ENCODE results near the gene MOB3B. TPM values are rescaled to one million over a fixed set of nuclear protein-coding genes. Genes with fewer than 3 reads are reported as not detected.

MOB3B gene
- total RNA-seq, 2 donors from 2014 or later: 3.1 to 17.8 TPM

DNA sequence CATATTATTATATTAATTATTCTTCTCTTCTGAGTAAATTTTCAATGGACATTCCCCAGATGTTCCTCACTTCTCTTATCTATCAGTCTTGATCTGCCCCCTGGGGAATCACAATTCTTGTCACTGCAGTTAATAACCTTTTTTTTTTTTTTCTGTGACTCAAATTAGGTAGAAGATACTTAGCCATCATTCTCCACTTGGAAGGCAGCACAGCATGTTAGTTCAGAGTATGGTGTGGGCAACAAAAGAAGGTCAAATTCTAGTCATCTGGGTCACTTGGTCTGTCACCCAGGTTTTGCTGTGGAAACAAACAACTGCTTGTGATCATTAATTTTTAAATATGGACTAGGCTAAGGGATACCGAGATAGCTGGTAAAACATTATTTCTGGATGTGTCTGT lies 8.1 kb upstream of the MOB3B start:
- no peak overlapping the region for H3K27ac ChIP-seq
- WGBS: 92% methylated on average over 1 of the region's 1 CpG
- intact Hi-C loops (cut with DNase I): no loop called here

DNA sequence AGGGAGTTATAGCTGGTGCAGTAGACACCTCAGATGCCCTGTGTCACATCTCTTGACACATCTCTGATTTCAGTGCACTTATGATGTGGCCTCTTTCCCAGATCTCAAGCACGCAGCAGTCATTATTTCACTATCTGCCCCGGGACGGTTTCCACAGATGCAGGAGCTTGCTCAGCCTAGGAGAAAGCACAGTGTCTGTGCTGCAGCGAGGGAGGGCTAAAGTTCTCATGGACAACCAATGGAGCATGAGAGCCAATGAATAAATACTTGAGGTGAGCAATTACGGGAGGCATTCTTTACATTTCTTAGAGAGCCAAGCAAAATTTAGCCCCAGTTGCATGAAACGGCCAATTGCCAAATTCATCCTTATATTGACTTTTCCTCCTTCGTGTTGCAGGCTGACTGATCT lies 7.4 kb upstream of the MOB3B start:
- Histone ChIP-seq H3K9me3 (no peaks in the 10 kb centered on the region), H3K4me1 (replicated peaks) (peaks cover 7% of the 10 kb centered on the region), H3K4me3 (no peak overlapping the region), H3K27ac (no peak overlapping the region), H3K36me3 (no peaks in the 10 kb centered on the region), H3K27me3 (replicated peaks; ENCODE audit: insufficient read depth) (no peaks in the 10 kb centered on the region)
- TF ChIP-seq POLR2A (IDR thresholded peaks at IDR 0.05) (no peak), POLR2AphosphoS5 (IDR thresholded peaks at IDR 0.05) (no peak)
- TF ChIP-seq, protein P1, sequence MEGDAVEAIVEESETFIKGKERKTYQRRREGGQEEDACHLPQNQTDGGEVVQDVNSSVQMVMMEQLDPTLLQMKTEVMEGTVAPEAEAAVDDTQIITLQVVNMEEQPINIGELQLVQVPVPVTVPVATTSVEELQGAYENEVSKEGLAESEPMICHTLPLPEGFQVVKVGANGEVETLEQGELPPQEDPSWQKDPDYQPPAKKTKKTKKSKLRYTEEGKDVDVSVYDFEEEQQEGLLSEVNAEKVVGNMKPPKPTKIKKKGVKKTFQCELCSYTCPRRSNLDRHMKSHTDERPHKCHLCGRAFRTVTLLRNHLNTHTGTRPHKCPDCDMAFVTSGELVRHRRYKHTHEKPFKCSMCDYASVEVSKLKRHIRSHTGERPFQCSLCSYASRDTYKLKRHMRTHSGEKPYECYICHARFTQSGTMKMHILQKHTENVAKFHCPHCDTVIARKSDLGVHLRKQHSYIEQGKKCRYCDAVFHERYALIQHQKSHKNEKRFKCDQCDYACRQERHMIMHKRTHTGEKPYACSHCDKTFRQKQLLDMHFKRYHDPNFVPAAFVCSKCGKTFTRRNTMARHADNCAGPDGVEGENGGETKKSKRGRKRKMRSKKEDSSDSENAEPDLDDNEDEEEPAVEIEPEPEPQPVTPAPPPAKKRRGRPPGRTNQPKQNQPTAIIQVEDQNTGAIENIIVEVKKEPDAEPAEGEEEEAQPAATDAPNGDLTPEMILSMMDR (IDR thresholded peaks at IDR 0.05): no peak
- intact Hi-C loops (cut with DNase I): no loop called here
- 66% methylated on average over 7 of the region's 7 CpGs for WGBS
- DNase-seq (ENCODE audit: low spot score): no peak

More for the DNA sequence above, 8.1 kb upstream of the MOB3B start:
- H3K9me3 ChIP-seq: no peaks in the 10 kb centered on the region
- peaks cover 7% of the 10 kb centered on the region for H3K4me1 ChIP-seq (replicated peaks)
- TF ChIP-seq, protein P1 (IDR thresholded peaks at IDR 0.05): no peak
- TF ChIP-seq POLR2A (IDR thresholded peaks at IDR 0.05): no peak
- no peak for TF ChIP-seq POLR2AphosphoS5 (IDR thresholded peaks at IDR 0.05)
- H3K4me3 ChIP-seq: no peak overlapping the region
- H3K27me3 ChIP-seq (replicated peaks; ENCODE audit: insufficient read depth): no peaks in the 10 kb centered on the region
- DNase-seq (ENCODE audit: low spot score): no peak
- H3K36me3 ChIP-seq: no peaks in the 10 kb centered on the region

DNA sequence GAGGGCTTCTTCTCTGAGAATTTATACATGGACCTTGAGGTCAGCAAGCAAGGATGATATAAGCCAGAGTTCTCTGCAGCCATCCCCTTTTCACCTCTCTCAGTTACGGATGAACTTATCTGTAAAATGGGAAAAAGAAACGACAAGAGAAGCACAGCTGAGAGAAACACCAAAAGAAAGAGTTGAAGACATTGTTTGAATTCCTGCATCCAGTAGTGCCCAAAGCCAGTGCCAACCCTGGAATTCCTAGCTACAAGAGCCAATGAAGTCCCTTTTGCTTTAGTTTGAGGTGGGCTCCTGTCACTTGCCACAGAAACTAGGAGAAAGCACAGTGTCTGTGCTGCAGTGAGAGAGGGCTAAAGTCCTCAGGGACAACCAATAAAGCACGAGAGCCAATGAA lies 6.6 kb upstream of the MOB3B start:
- no peaks in the 10 kb centered on the region for H3K9me3 ChIP-seq
- intact Hi-C loops (cut with DNase I): no loop called here
- H3K27me3 ChIP-seq (replicated peaks; ENCODE audit: insufficient read depth): no peaks in the 10 kb centered on the region
- peaks cover 7% of the 10 kb centered on the region for H3K4me1 ChIP-seq (replicated peaks)
- DNase-seq (ENCODE audit: low spot score): no peak
- no peak overlapping the region for H3K4me3 ChIP-seq
- WGBS: 81% methylated on average over 3 of the region's 3 CpGs
- H3K36me3 ChIP-seq: no peaks in the 10 kb centered on the region
- TF ChIP-seq, protein P1 (IDR thresholded peaks at IDR 0.05): no peak
- TF ChIP-seq POLR2A (IDR thresholded peaks at IDR 0.05): no peak
- TF ChIP-seq POLR2AphosphoS5 (IDR thresholded peaks at IDR 0.05): no peak
- no peak overlapping the region for H3K27ac ChIP-seq

DNA sequence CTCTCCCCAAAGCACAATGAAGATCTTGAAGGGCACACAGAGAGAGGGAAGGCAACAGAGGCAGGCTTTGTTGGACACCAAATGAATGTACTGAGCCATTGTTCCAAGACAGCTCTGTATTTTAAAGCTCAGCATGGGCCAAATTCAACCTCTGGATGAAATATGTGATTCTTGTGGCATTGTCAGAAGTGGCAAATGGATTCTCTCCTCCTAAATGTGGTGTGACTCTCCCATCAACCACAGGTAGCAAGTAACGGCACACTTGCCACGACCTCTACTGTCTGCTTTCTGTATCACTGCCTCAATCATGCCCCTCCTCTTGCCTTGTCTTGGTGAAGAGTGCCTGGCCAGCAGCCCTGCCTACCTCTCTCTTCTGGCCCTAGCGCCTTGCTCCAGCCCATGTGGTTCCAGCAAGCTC lies 6.1 kb upstream of the MOB3B start:
- H3K9me3 ChIP-seq: no peaks in the 10 kb centered on the region
- intact Hi-C loops (cut with DNase I): no loop called here
- H3K27ac ChIP-seq: no peak overlapping the region
- TF ChIP-seq, protein P1 (IDR thresholded peaks at IDR 0.05): no peak
- no peak for TF ChIP-seq POLR2A (IDR thresholded peaks at IDR 0.05)
- TF ChIP-seq POLR2AphosphoS5 (IDR thresholded peaks at IDR 0.05): no peak
- 81% methylated on average over 3 of the region's 3 CpGs for WGBS
- no peak overlapping the region for H3K4me3 ChIP-seq
- DNase-seq (ENCODE audit: low spot score): no peak
- no peaks in the 10 kb centered on the region for H3K36me3 ChIP-seq
- H3K27me3 ChIP-seq (replicated peaks; ENCODE audit: insufficient read depth): no peaks in the 10 kb centered on the region
- H3K4me1 ChIP-seq (replicated peaks): peaks cover 7% of the 10 kb centered on the region

DNA sequence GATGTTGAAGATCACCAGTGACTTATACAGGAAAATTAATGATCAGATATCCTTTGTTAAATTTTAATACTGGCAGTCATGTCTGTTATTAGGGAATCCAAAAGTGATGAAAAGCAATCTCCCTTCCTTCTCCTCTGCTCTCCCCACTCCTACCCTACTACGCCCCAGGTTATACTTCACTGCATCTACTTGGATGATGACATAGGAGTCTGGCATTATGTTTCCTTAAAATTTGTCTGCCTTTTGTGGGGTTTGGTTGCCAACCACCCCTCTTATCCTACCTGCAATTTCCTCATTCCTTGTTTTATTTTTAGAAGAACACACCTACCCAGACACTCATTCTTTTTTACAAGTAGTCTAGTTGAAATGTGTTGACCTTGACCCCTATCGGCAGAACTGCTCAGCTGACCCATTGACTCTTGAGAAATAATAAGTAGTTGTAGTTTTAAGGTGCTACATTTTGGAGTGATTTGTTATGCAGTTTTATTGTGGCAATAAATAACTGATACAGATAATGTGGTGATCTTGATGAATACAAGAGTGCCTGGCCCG lies 5.1 kb upstream of the MOB3B start:
- H3K27me3 ChIP-seq (replicated peaks; ENCODE audit: insufficient read depth): no peaks in the 10 kb centered on the region
- no peak for TF ChIP-seq POLR2A (IDR thresholded peaks at IDR 0.05)
- TF ChIP-seq POLR2AphosphoS5 (IDR thresholded peaks at IDR 0.05): no peak
- TF ChIP-seq, protein P1 (IDR thresholded peaks at IDR 0.05): no peak
- H3K9me3 ChIP-seq: no peaks in the 10 kb centered on the region
- H3K36me3 ChIP-seq: no peaks in the 10 kb centered on the region
- no peak for DNase-seq (ENCODE audit: low spot score)
- 68% methylated on average over 3 of the region's 3 CpGs for WGBS
- peak overlapping the region in 1 of 2 donors; percentile 4 for H3K27ac ChIP-seq
- intact Hi-C loops (cut with DNase I): no loop called here
- no peak overlapping the region for H3K4me3 ChIP-seq
- H3K4me1 ChIP-seq (replicated peaks): peaks cover 7% of the 10 kb centered on the region
